Endodermal cell (in vitro differentiated cells): ENCODE data around the gene SF3B5. TPM values are rescaled to one million over a fixed set of nuclear protein-coding genes. Genes with fewer than 3 reads are reported as not detected.

Experiments used
- DNase-seq: peaks from one replicate; pipeline ENCODE4 v3.0.0-alpha.2; 2017
- H3K27ac ChIP-seq: 2 replicates; pipeline ENCODE4 v1.5.1; 2013; ENCODE audit warnings: mild to moderate bottlenecking, low read depth, low read length, moderate library complexity
- H3K27me3 ChIP-seq: 2 replicates; pipeline ENCODE4 v1.6.1; 2013; ENCODE audit warnings: mild to moderate bottlenecking, low read length, moderate library complexity; ENCODE audit not compliant: insufficient read depth, control insufficient read depth, poor library complexity, severe bottlenecking
- H3K36me3 ChIP-seq: 2 replicates; pipeline ENCODE4 v1.7.0; 2013; ENCODE audit warnings: mild to moderate bottlenecking, low read length, moderate library complexity; ENCODE audit not compliant: control insufficient read depth, insufficient read depth
- H3K4me1 ChIP-seq: one replicate; pipeline ENCODE4 v1.7.0; 2013; ENCODE audit warnings: low read length; ENCODE audit not compliant: control insufficient read depth, insufficient read depth
- H3K4me3 ChIP-seq: 2 replicates; pipeline ENCODE4 v1.5.1; 2013; ENCODE audit warnings: mild to moderate bottlenecking, low read length, moderate library complexity
- H3K9ac ChIP-seq: 2 replicates; pipeline ENCODE4 v1.6.1; 2013; ENCODE audit warnings: mild to moderate bottlenecking, low read length, moderate library complexity; ENCODE audit not compliant: poor library complexity, severe bottlenecking; ENCODE audit errors: extremely low read depth
- H3K9me3 ChIP-seq: 2 replicates; pipeline ENCODE4 v1.6.1; 2013; ENCODE audit warnings: mild to moderate bottlenecking, low read length, moderate library complexity; ENCODE audit not compliant: control insufficient read depth
- H3K27ac Mint-ChIP-seq: 2 replicates; pipeline ENCODE4 v1.8.0; 2020; ENCODE audit warnings: mixed read lengths
- H3K27me3 Mint-ChIP-seq: 2 replicates; pipeline ENCODE4 v1.8.0; 2021; ENCODE audit warnings: mild to moderate bottlenecking, mixed read lengths; ENCODE audit not compliant: insufficient read depth
- H3K36me3 Mint-ChIP-seq: 2 replicates; pipeline ENCODE4 v1.8.0; 2020; ENCODE audit warnings: low read depth, mixed read lengths
- H3K4me1 Mint-ChIP-seq: 2 replicates; pipeline ENCODE4 v1.8.0; 2020; ENCODE audit warnings: mixed read lengths
- H3K4me3 Mint-ChIP-seq: 2 replicates; pipeline ENCODE4 v1.8.0; 2020; ENCODE audit warnings: mild to moderate bottlenecking, moderate library complexity, mixed read lengths
- H3K9me3 Mint-ChIP-seq: 2 replicates; pipeline ENCODE4 v1.8.0; 2020; ENCODE audit warnings: mild to moderate bottlenecking, mixed read lengths
- WGBS, 2 experiments: methylation state at CpG; one replicate each; pipeline versions ENCODE4 v1.1.5 to v1.1.7; 2013; ENCODE audit warnings: missing lambda C conversion rate in 2 of 2, mixed read lengths in 1 of 2; ENCODE audit not compliant: insufficient coverage in 1 of 2, insufficient read length in 1 of 2; 5-methylcytosine and 5-hydroxymethylcytosine counted together
- total RNA-seq, 2 donors: library from RNA; stranded (reverse); fragmentation: NEBNext Ultra II Directional in 1 of 2; extraction: Animal tissue kit (Norgen Biotek cat#: 25700) in 1 of 2; gene quantifications; 2 replicates in 1 of 2; 3 replicates in 1 of 2; pipeline ENCODE4 v1.2.1, GENCODE V29; 2021
- TF ChIP-seq, protein P1 (sequence below): fragments of 200-600 bp; sonication (generic); conservative IDR thresholded peaks from 2 replicates; pipeline ENCODE4 v1.5.0; 2021; ENCODE audit warnings: antibody characterized with exemption, mild to moderate bottlenecking

The SF3B5 gene
- total RNA-seq, 2 donors from 2014 or later = 124 to 138 TPM

DNA sequence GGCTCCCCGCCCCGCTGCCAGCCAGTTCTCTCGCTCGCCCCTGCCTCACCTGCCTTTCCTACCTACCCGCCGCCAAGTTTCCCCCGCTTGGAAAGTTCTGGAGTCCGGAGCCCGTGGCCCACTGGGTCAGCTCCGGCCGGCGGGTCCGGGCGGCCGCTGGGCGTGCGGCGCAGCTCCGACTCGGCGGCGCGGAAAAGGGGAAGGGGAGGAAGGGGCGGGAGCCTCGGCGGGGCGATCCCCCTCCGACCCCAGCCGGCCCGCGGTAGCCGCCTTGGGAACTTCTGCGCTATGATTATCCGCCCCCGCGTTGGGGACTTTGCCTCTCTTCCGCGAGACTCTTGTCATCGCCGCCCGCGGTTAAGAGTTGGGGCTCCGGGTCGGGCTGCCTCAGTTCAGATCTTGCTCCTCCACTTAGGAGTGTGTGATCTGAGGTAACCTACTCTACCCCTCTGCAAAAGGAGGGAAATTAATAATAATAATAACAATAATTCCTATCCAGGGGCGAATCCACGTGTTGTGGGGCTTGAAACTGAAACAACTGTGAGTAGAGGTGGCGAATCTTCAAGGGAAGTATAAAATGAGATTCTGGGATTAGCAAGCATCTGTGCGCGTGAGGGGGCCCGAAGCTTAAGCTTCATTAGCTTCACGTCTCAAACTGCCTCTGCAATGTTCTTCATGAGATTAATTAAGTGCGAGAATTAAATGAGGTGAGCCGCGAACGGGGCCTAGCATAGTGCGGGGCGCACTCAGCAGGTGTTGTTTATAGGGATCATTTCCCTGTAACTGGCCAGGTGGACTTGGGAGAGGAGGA lies 30.8 kb downstream of the SF3B5 start:
- H3K4me1 Mint-ChIP-seq = peaks cover 11% of the 10 kb centered on the region
- H3K36me3 ChIP-seq = no peaks in the 10 kb centered on the region
- 5 to 18% methylated on average over 11 to 57 of the region's 57 CpGs for WGBS, 2 experiments
- no peak overlapping the region for H3K27ac Mint-ChIP-seq
- H3K27me3 ChIP-seq = peaks cover 87% of the 10 kb centered on the region
- DNase-seq = peak; percentile 54
- H3K4me3 ChIP-seq = peak overlapping the region; percentile 83
- H3K9me3 Mint-ChIP-seq = no peaks in the 10 kb centered on the region
- no peaks in the 10 kb centered on the region for H3K36me3 Mint-ChIP-seq
- H3K4me3 Mint-ChIP-seq = peak overlapping the region; percentile 65
- H3K4me1 ChIP-seq = no peaks in the 10 kb centered on the region
- H3K27ac ChIP-seq = no peak overlapping the region
- peak overlapping the region; percentile 49 for H3K9ac ChIP-seq
- TF ChIP-seq, protein P1, sequence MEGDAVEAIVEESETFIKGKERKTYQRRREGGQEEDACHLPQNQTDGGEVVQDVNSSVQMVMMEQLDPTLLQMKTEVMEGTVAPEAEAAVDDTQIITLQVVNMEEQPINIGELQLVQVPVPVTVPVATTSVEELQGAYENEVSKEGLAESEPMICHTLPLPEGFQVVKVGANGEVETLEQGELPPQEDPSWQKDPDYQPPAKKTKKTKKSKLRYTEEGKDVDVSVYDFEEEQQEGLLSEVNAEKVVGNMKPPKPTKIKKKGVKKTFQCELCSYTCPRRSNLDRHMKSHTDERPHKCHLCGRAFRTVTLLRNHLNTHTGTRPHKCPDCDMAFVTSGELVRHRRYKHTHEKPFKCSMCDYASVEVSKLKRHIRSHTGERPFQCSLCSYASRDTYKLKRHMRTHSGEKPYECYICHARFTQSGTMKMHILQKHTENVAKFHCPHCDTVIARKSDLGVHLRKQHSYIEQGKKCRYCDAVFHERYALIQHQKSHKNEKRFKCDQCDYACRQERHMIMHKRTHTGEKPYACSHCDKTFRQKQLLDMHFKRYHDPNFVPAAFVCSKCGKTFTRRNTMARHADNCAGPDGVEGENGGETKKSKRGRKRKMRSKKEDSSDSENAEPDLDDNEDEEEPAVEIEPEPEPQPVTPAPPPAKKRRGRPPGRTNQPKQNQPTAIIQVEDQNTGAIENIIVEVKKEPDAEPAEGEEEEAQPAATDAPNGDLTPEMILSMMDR = no peak
- peaks cover 94% of the 10 kb centered on the region for H3K27me3 Mint-ChIP-seq
- H3K9me3 ChIP-seq = no peaks in the 10 kb centered on the region

- Histone ChIP-seq H3K36me3 (no peaks in the 10 kb centered on the region), H3K27me3 (peaks cover 84% of the 10 kb centered on the region), H3K27ac (no peak overlapping the region), H3K4me3 (peak overlapping the region; percentile 83), H3K9me3 (no peaks in the 10 kb centered on the region), H3K4me1 (no peaks in the 10 kb centered on the region), H3K9ac (peak overlapping the region; percentile 49)
- TF ChIP-seq, protein P1 = peak; percentile 49
- 0 to 1% methylated on average over 42 to 72 of the region's 72 CpGs for WGBS, 2 experiments
- H3K27ac Mint-ChIP-seq = no peak overlapping the region
- H3K4me3 Mint-ChIP-seq = peak overlapping the region; percentile 65
- DNase-seq = peak; percentile 91
- no peaks in the 10 kb centered on the region for H3K36me3 Mint-ChIP-seq
- H3K4me1 Mint-ChIP-seq = peaks cover 11% of the 10 kb centered on the region
- no peaks in the 10 kb centered on the region for H3K9me3 Mint-ChIP-seq
- H3K27me3 Mint-ChIP-seq = peaks cover 91% of the 10 kb centered on the region
Observed at GRCh38 chr6:144063744-144064401, 31.5 kb downstream of the SF3B5 start.

DNA sequence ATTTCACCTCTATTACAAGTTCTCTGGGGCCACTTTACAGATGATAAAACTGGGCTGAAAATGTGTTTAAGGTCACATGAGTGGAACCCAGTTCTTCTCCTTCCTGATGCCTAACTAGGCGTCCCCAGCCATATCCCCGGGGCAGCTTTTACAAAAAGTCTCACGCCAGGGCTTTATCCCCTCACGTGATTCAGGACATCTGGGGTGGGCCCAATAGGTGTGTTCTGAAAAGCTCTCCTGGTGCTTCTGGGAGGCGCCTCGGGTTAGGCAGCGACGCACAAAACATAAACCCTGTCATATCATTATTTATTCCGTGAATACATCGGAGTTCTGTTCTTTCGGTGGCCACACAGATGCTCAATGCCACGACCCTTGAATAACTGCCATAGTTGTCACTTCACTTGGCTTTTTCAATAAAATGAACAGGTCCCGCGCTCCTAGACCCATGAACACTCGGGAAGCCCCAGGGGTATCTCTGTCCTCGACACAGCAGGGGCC lies 32.1 kb downstream of the SF3B5 start:
- peaks cover 80% of the 10 kb centered on the region for H3K27me3 ChIP-seq
- peak overlapping the region; percentile 49 for H3K9ac ChIP-seq
- Mint-ChIP-seq H3K9me3 (no peaks in the 10 kb centered on the region), H3K27me3 (peaks cover 89% of the 10 kb centered on the region), H3K4me1 (peaks cover 11% of the 10 kb centered on the region), H3K36me3 (no peaks in the 10 kb centered on the region), H3K27ac (no peak overlapping the region), H3K4me3 (peak overlapping the region; percentile 65)
- no peak overlapping the region for H3K27ac ChIP-seq
- TF ChIP-seq, protein P1 = no peak
- WGBS, 2 experiments = 12 to 14% methylated on average over 10 to 16 of the region's 16 CpGs
- peak; percentile 65 for DNase-seq
- no peaks in the 10 kb centered on the region for H3K36me3 ChIP-seq
- no peaks in the 10 kb centered on the region for H3K4me1 ChIP-seq
- peak overlapping the region; percentile 83 for H3K4me3 ChIP-seq
- no peaks in the 10 kb centered on the region for H3K9me3 ChIP-seq
